ENCODE measurements around the gene NBPF1. TPM values are rescaled to one million over a fixed set of nuclear protein-coding genes. Genes with fewer than 3 reads are reported as not detected.
A peak's percentile ranks its signal among the peaks of the same experiment; 100 is the strongest.

Gene NBPF1
- total RNA-seq, 1 experiment from 2014 or later: 27.7 TPM

DNA sequence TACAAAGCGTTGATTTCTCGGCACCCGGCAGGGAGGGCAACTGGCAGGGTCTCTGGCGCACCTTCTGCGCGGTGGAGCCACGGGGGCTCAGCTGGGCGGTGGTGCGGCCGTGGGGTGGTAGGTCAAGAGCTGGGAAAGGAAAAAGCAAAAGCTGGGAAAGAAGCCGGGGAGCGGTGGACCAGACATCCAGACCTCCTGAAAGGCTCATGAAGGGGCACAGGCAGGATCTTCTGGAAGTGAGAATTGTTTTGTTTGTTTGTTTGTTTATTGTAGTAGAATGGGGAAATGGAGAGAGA is 92.1 kb downstream of the NBPF1 start:
- Histone ChIP-seq H4K5ac (ENCODE audit: insufficient read length, low read depth, low read length) (no peak overlapping the region), H2BK120ac (ENCODE audit: low read depth, low read length, poor library complexity, severe bottlenecking) (no peak overlapping the region), H3K27ac (ENCODE audit: insufficient read length, low read depth, low read length) (no peak overlapping the region), H2BK5ac (ENCODE audit: insufficient read length, low read length) (no peak overlapping the region), H2AK5ac (ENCODE audit: insufficient read length, low read length) (no peak overlapping the region), H3K4me2 (ENCODE audit: insufficient read depth, insufficient read length, low read length) (peak overlapping the region; percentile 71), H3K79me2 (ENCODE audit: insufficient read depth, low read length) (no peaks in the 10 kb centered on the region), H4K20me1 (ENCODE audit: control insufficient read depth, insufficient read depth, insufficient read length) (no peaks in the 10 kb centered on the region), H3K23ac (ENCODE audit: insufficient read length, low read depth, low read length) (no peak overlapping the region), H4K8ac (replicated peaks; ENCODE audit: insufficient read length, low read depth, low read length) (no peak overlapping the region), H3K4me1 (ENCODE audit: insufficient read depth, low read length) (no peaks in the 10 kb centered on the region), H3T11ph (ENCODE audit: low read length) (no peak overlapping the region), H2BK15ac (ENCODE audit: low read depth, low read length) (no peak overlapping the region), H3K27me3 (ENCODE audit: insufficient read depth, low read length) (no peaks in the 10 kb centered on the region), H3K23me2 (ENCODE audit: insufficient read length, low read depth, low read length, poor library complexity, severe bottlenecking) (peaks cover 4% of the 10 kb centered on the region), H3K9ac (ENCODE audit: extremely low read depth, insufficient read length, low read length) (peak overlapping the region; percentile 58), H3K4ac (ENCODE audit: low read depth, low read length) (no peak overlapping the region), H3K18ac (ENCODE audit: insufficient read length, low read depth, low read length) (no peak overlapping the region), H3K9me3 (ENCODE audit: control insufficient read depth, low read depth, low read length) (no peaks in the 10 kb centered on the region), H2BK20ac (ENCODE audit: low read depth, low read length, poor library complexity, severe bottlenecking) (no peak overlapping the region), H3K79me1 (ENCODE audit: insufficient read depth, low read depth, low read length, poor library complexity, severe bottlenecking) (no peaks in the 10 kb centered on the region), H4K91ac (ENCODE audit: insufficient read length, low read depth, low read length) (no peak overlapping the region), H2AFZ (ENCODE audit: low read length) (no peak overlapping the region), H2BK12ac (ENCODE audit: insufficient read length, low read depth, low read length) (no peak overlapping the region), H3K56ac (ENCODE audit: insufficient read length, low read depth, low read length) (no peak overlapping the region), H3K14ac (ENCODE audit: insufficient read depth, low read length) (no peak overlapping the region)
- TF ChIP-seq, protein P1, sequence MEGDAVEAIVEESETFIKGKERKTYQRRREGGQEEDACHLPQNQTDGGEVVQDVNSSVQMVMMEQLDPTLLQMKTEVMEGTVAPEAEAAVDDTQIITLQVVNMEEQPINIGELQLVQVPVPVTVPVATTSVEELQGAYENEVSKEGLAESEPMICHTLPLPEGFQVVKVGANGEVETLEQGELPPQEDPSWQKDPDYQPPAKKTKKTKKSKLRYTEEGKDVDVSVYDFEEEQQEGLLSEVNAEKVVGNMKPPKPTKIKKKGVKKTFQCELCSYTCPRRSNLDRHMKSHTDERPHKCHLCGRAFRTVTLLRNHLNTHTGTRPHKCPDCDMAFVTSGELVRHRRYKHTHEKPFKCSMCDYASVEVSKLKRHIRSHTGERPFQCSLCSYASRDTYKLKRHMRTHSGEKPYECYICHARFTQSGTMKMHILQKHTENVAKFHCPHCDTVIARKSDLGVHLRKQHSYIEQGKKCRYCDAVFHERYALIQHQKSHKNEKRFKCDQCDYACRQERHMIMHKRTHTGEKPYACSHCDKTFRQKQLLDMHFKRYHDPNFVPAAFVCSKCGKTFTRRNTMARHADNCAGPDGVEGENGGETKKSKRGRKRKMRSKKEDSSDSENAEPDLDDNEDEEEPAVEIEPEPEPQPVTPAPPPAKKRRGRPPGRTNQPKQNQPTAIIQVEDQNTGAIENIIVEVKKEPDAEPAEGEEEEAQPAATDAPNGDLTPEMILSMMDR (conservative IDR thresholded peaks at IDR 0.05): no peak
- Mint-ChIP-seq H3K36me3 (ENCODE audit: insufficient read depth in 1 of 3, low read depth in 3 of 3) (no peaks in the 10 kb centered on the region), H3K9me3 (no peaks in the 10 kb centered on the region; a peak in 2 of 5 replicates), H3K27me3 (ENCODE audit: low read depth) (peaks cover 32% of the 10 kb centered on the region), H3K4me3 (peak overlapping the region; percentile 87 to 90), H3K27ac (peak overlapping the region in 2 of 3 experiments; percentile 36 to 63; a peak in 1 of 7 replicates), H3K4me1 (peaks cover 5 to 13% of the 10 kb centered on the region in 2 experiments)
- no CpG with 5 or more reads among the region's 12 CpGs for WGBS (ENCODE audit: extremely low coverage, insufficient read length, low lambda C conversion rate)
- DNase-seq: no peak
